Hematopoietic multipotent progenitor cell (in vitro differentiated cells): ENCODE results near the gene PKP4. TPM values are rescaled to one million over a fixed set of nuclear protein-coding genes. Genes with fewer than 3 reads are reported as not detected.
A peak's percentile ranks its signal among the peaks of the same experiment; 100 is the strongest.

ENCODE experiments used
- DNase-seq, 3 donors: peaks; one replicate each; pipeline ENCODE4 v3.0.0-alpha.2; 2011 to 2015; ENCODE audit warnings: low read depth in 2 of 3, low spot score in 2 of 3
- total RNA-seq: library from RNA; depleted of rRNA; stranded (reverse); fragments of >200 nt; gene quantifications from one replicate; pipeline ENCODE4 v1.2.3, GENCODE V29; 2012

Gene PKP4
- total RNA-seq, 1 donor = 39.3 TPM

- no peak for DNase-seq
Measured at GRCh38 chr2:158530829-158531228, 74.1 kb downstream of the PKP4 start.

GRCh38 chr2:158533009-158533408, 76.3 kb downstream of the PKP4 start:
- DNase-seq = no peak

- peak in 2 of 3 donors; percentile 31 to 55 for DNase-seq
Measured at GRCh38 chr2:158539176-158540005, 82.6 kb downstream of the PKP4 start.

GRCh38 chr2:158542577-158542976, 85.8 kb downstream of the PKP4 start:
- DNase-seq = no peak

- no peak for DNase-seq
Measured at GRCh38 chr2:158543957-158544356, 87.2 kb downstream of the PKP4 start.

GRCh38 chr2:158544998-158545397, 88.2 kb downstream of the PKP4 start:
- no peak for DNase-seq

- DNase-seq = no peak
Measured at GRCh38 chr2:158546412-158547144, 89.8 kb downstream of the PKP4 start.

- DNase-seq = no peak
Measured at GRCh38 chr2:158553257-158553656, 96.5 kb downstream of the PKP4 start.

GRCh38 chr2:158554996-158555395, 98.2 kb downstream of the PKP4 start:
- no peak for DNase-seq

GRCh38 chr2:158556124-158556523, 99.4 kb downstream of the PKP4 start:
- no peak for DNase-seq

- DNase-seq = no peak
Measured at GRCh38 chr2:158557752-158558151, 101.0 kb downstream of the PKP4 start.

GRCh38 chr2:158559252-158559651, 102.5 kb downstream of the PKP4 start:
- no peak for DNase-seq

- DNase-seq = no peak
Measured at GRCh38 chr2:158560259-158560658, 103.5 kb downstream of the PKP4 start.

GRCh38 chr2:158561054-158561453, 104.3 kb downstream of the PKP4 start:
- DNase-seq = no peak

- DNase-seq = peak in 1 of 3 donors; percentile 14
Measured at GRCh38 chr2:158567208-158567607, 110.5 kb downstream of the PKP4 start.

GRCh38 chr2:158569284-158569683, 112.5 kb downstream of the PKP4 start:
- DNase-seq = no peak

- DNase-seq = no peak
Measured at GRCh38 chr2:158570869-158571268, 114.1 kb downstream of the PKP4 start.

- DNase-seq = no peak
Measured at GRCh38 chr2:158573739-158574138, 117.0 kb downstream of the PKP4 start.

GRCh38 chr2:158575051-158575635, 118.4 kb downstream of the PKP4 start:
- no peak for DNase-seq

GRCh38 chr2:158577141-158577540, 120.4 kb downstream of the PKP4 start:
- DNase-seq = no peak

GRCh38 chr2:158578703-158579330, 122.1 kb downstream of the PKP4 start:
- no peak for DNase-seq
